Measurements from ENCODE around the gene DLGAP1. TPM values are rescaled to one million over a fixed set of nuclear protein-coding genes. Genes with fewer than 3 reads are reported as not detected.

Gene DLGAP1
- total RNA-seq, 1 donor from 2014 or later, result 18.5 TPM

DNA sequence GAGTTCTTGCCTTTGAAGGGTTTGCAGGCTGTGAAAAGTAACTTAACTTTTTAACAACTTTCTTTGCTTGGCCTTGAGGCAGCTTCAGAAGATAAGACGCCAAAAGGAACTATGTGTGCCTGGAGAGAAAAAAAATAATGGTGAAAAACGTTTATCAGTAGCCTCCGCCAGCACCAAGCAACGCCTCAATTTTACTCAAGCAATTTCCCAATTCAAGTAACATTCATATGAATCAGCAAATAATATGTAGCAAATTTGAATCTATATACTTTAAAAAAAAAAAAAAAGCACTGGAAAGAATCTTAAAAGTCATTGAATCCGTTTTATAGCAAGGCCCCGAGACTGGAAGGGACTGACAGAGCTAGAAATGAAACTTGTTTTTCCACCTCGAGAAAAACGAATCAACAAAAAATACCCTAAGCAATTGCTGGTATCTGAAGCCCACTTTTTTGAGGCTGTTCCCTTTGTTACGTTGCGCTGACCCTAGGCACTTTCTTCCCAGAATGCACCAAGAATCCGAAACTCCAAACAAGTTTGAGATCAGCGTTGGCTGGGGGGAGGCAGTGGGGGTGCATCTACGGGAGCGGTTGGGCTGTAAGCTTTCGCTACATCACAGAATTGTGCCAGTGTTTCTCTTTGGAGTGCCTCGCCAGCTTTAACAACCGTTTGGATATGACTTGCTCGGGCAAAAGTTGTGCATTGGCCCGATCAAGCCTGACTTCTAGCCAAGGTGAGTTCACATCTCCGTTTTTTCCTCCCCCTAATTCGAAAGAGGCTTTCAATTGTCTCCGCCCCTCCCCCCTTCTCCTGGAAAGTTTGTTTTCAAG is 1007.8 kb downstream of the DLGAP1 start:
- Histone ChIP-seq H2AFZ (replicated peaks) (peak overlapping the region; percentile 35), H3K9me3 (ENCODE audit: low read depth) (no peaks in the 10 kb centered on the region)

More for the DNA sequence above, 1007.8 kb downstream of the DLGAP1 start:
- Histone ChIP-seq H3F3A (ENCODE audit: low read depth) (peaks cover 54% of the 10 kb centered on the region), H3K4me1 (peaks cover 18% of the 10 kb centered on the region), H3K36me3 (no peaks in the 10 kb centered on the region), H3K4me3 (peak overlapping the region; percentile 81), H4K20me1 (ENCODE audit: low read depth) (peaks cover 27% of the 10 kb centered on the region), H3K79me2 (ENCODE audit: low read depth) (peaks cover 53% of the 10 kb centered on the region), H3K27me3 (no peaks in the 10 kb centered on the region), H3K27ac (peak overlapping the region; percentile 98), H3K4me2 (peak overlapping the region; percentile 96), H3K9ac (peak overlapping the region; percentile 15)
- peak; percentile 75 for DNase-seq (ENCODE audit: low spot score)
- Mint-ChIP-seq H3K4me1 (peaks cover 31% of the 10 kb centered on the region), H3K4me3 (peak overlapping the region; percentile 95), H3K27ac (peak overlapping the region; percentile 100), H3K36me3 (peaks cover 3% of the 10 kb centered on the region), H3K9me3 (no peaks in the 10 kb centered on the region), H3K27me3 (ENCODE audit: insufficient read depth, low read depth) (peaks cover 14% of the 10 kb centered on the region)
- TF ChIP-seq EZH2phosphoT487 (IDR thresholded peaks at IDR 0.05) (no peak), EZH2 (IDR thresholded peaks at IDR 0.05) (no peak)
- TF ChIP-seq, protein P1, sequence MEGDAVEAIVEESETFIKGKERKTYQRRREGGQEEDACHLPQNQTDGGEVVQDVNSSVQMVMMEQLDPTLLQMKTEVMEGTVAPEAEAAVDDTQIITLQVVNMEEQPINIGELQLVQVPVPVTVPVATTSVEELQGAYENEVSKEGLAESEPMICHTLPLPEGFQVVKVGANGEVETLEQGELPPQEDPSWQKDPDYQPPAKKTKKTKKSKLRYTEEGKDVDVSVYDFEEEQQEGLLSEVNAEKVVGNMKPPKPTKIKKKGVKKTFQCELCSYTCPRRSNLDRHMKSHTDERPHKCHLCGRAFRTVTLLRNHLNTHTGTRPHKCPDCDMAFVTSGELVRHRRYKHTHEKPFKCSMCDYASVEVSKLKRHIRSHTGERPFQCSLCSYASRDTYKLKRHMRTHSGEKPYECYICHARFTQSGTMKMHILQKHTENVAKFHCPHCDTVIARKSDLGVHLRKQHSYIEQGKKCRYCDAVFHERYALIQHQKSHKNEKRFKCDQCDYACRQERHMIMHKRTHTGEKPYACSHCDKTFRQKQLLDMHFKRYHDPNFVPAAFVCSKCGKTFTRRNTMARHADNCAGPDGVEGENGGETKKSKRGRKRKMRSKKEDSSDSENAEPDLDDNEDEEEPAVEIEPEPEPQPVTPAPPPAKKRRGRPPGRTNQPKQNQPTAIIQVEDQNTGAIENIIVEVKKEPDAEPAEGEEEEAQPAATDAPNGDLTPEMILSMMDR (IDR thresholded peaks at IDR 0.05), result no peak

Small RNAs within 50 kb of the gene (microRNA-seq; reads per million reads assigned to microRNA genes)
- gene MIR6718, result 0.54 reads per million

Small RNAs within 50 kb of the gene (small RNA-seq; reads per million reads assigned to genes)
- gene AP005208.1, result not detected
- gene AP005403.1, result not detected
- gene MIR6718, result 0.11 reads per million
- not detected for gene RN7SL39P
- gene RNU6-831P, result not detected
